Fibroblast of skin of scalp (primary cell): ENCODE results near the gene SAA4.
"Not testable (repeated sequence)": the region's sequence is repeated elsewhere in the genome, so short reads cannot be mapped to it uniquely, and the experiment has no call there.

Source experiments
- DNase-seq: peaks from one replicate; pipeline ENCODE4 v3.0.0-alpha.2; 2013

The SAA4 gene

GRCh38 chr11:18246379-18247190, 10.0 kb upstream of the SAA4 start:
- not testable (repeated sequence) for DNase-seq

GRCh38 chr11:18245396-18245795, 8.8 kb upstream of the SAA4 start:
- no peak for DNase-seq

GRCh38 chr11:18243783-18244362, 7.3 kb upstream of the SAA4 start:
- peak; percentile 72 for DNase-seq

- DNase-seq = no peak
Observed at GRCh38 chr11:18239655-18240054, 3.1 kb upstream of the SAA4 start.

GRCh38 chr11:18235394-18236334, 938 bp downstream of the SAA4 start:
- no peak for DNase-seq

GRCh38 chr11:18233912-18234311, 2.7 kb downstream of the SAA4 start:
- DNase-seq = no peak

- DNase-seq = no peak
Observed at GRCh38 chr11:18230859-18231258, 5.7 kb downstream of the SAA4 start.

- no peak for DNase-seq
Observed at GRCh38 chr11:18229501-18229900, 7.1 kb downstream of the SAA4 start.

GRCh38 chr11:18225913-18226312, 10.7 kb downstream of the SAA4 start:
- DNase-seq = no peak

GRCh38 chr11:18223591-18224387, 12.8 kb downstream of the SAA4 start:
- no peak for DNase-seq

GRCh38 chr11:18222814-18223421, 13.7 kb downstream of the SAA4 start:
- no peak for DNase-seq

GRCh38 chr11:18221274-18221876, 15.2 kb downstream of the SAA4 start:
- DNase-seq = no peak

- DNase-seq = no peak
Observed at GRCh38 chr11:18209058-18209457, 27.5 kb downstream of the SAA4 start.

- no peak for DNase-seq
Observed at GRCh38 chr11:18204771-18205170, 31.8 kb downstream of the SAA4 start.

- DNase-seq = no peak
Observed at GRCh38 chr11:18204220-18204619, 32.4 kb downstream of the SAA4 start.

- peak; percentile 23 for DNase-seq
Observed at GRCh38 chr11:18203723-18204122, 32.9 kb downstream of the SAA4 start.

GRCh38 chr11:18197738-18198137, 38.9 kb downstream of the SAA4 start:
- not testable (repeated sequence) for DNase-seq

GRCh38 chr11:18196532-18196931, 40.1 kb downstream of the SAA4 start:
- no peak for DNase-seq

GRCh38 chr11:18193010-18193409, 43.6 kb downstream of the SAA4 start:
- DNase-seq = no peak

- DNase-seq = no peak
Observed at GRCh38 chr11:18191376-18191775, 45.2 kb downstream of the SAA4 start.

GRCh38 chr11:18189476-18190245, 46.9 kb downstream of the SAA4 start:
- DNase-seq = not testable (repeated sequence)
